HG03039 (cell line): ENCODE data around the gene COL5A2.

ENCODE experiments used
- ATAC-seq: cut with Tn5 transposase; IDR thresholded peaks from one replicate; pipeline ENCODE4 v1.9.1; 2021; ENCODE audit warnings: mild to moderate bottlenecking, moderate library complexity; ENCODE audit not compliant: unreplicated experiment

Gene COL5A2

DNA sequence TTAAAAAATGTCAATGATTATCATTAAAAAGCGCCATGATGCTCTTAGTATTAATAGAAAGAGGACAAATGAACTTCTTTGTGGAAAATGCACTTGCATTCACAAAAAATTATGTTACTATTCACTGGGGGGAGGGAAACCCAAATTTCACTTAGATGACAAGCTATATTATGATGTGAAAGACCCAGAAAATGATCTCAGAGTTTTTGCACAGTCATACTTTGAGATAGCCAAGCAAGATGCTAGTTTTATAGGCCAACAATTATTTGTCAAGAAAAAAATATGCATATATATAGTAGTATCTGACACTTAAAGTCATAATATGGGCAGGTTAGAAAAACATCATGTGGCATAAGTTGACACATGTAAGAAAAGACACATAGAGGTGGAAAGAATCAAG lies 31.6 kb downstream of the COL5A2 start:
- ATAC-seq: no peak

DNA sequence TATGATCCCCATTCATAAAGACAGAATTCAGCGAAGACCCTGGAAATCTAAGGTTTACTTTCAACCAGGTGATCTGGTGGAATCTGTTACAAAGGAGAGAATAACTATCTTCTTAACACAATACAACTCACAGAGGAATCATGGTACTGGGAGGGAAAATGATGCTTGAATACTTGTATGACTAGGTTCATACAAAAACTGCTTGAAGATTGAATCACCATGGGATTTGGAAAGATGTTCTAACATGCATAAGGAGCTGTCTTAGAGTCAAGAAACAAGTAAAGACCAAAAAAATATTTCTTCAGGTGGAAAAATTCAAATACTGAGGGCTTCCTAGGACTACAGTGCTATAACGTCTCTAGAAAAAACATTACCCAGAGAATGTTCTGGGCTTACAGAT lies 32.2 kb downstream of the COL5A2 start:
- ATAC-seq: no peak

DNA sequence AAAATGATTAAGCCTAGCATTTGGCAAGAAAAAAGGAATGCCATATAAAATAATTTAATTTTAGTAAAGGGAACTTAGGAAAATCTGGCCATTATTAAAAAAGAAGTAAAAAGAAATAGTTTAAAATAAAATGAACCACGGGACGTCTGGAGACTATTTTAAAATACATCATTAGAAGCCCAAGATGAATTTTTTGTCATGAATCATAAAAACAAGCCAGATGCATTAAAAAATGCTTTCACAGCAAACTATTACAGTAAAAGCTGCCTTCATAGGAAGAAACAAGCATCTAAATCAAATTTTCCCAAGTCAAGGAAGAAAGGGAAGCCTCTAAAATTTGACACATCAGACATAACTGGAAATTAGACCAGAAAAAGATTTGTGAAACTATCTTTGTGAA lies 33.0 kb downstream of the COL5A2 start:
- no peak for ATAC-seq

DNA sequence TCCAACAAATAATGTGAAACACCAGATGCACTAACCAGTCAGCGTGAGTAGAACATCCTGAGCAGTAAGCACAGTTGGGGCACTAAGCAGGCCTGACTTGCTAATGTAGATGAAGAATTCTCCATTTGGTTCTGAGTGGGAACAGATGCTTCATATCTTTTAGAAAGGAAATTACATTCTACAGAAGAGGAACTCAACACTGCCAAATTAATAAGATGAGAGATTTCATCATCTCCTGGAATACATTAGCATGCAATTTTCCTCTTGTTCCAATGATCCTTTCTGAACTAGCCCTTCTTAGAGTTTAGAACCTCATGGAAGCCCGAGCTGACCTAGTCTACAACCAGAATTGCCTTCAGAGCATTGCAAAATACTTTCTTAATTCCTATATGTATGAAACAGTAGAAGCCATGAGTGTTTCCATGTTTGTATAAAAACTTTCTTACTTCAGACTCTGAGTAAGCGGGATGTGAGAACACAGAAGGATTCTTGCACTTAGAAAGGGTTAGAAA lies 34.8 kb downstream of the COL5A2 start:
- no peak for ATAC-seq

DNA sequence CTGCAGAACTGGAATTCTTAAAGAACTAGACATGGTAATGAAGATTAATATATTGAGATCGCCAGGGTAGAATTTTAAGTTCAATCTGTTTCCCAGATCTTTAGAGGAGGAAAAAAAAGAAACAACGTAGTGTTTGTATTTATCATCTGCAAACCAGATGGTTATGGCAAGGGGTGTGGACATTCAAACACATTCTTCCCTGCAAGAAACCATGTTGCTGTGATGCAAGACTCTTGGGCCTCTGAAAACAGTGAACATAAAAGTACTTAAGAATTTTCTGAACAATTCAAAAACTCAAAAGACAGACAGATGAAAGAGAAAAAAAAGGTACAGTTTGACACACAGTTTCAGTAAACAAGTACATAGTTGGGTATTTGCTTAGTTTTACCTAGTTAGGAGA lies 35.6 kb downstream of the COL5A2 start:
- ATAC-seq: no peak

DNA sequence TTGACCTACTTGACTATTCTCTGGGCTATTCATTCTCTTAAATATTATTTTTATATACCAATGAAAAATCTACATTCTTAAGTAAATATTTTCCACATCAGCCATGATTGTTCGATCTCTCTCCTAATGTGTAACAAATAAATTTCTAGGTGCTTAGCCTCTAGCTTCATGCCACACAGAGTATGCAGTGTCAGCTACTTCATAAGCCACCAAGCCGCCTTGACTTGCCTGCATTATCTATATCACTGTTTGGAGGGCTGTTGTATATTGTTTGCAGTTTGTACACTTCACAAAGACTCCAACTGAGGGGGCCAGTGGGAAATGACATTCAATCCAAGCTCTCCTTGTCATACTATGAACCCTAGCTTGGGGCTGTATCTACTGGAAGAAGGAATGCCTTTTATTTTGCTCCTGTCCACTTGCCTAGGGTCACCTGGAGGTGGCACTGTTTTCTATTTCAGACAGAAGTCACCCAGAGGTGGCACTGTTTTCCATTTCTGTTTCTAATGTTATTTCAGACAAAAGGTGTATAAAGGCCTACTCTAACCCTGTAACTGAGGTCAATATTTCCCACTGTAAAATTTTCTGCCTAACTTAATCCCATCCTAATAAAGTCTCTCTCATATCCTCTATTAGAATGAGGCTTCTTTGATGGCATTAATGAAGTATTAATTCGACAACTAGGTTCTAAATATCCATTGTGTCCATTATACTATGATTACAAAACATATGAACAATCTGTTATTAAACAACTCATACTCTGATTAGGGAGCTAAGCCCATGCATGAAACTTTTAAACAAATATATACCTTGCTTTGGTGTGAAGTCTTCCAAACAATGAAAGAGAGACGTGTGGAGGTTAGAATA lies 36.4 kb downstream of the COL5A2 start:
- ATAC-seq: peak; percentile 99

DNA sequence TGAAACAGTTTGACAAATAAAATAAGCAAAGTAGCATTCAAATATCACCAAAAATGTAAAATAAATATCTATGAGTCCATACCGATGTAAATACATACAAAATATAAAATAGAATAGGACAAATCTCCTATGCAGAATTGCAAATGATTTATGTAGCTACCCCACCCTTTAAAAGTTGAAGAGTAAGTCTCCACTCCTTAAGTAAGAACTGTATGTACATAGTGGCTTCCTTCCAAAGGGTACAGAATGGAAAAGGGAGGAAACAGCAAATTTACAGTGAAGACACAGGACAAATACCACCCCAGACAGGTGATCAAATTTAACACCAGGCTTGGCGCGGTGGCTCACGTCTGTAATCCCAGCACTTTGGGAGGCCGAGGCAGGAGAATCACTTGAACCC lies 40.8 kb downstream of the COL5A2 start:
- ATAC-seq: no peak

DNA sequence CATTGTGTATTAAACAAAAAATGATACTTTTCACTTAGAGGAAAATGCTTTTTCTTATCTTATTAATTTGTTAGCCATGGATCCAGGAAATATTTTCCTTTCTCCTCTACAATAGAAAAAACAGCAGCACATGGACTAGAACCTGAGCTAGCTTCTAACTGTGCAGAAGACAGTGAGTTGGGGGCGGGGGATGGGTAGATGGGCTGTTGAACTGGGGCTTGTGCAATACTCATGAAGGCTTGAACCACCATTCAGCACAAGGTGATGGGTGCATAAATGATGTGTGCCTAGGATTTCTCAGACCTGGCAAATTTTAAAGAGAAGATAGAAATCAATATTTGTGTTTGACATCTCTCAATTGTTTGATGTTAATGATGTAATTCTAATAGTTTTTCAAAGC lies 42.0 kb downstream of the COL5A2 start:
- no peak for ATAC-seq

DNA sequence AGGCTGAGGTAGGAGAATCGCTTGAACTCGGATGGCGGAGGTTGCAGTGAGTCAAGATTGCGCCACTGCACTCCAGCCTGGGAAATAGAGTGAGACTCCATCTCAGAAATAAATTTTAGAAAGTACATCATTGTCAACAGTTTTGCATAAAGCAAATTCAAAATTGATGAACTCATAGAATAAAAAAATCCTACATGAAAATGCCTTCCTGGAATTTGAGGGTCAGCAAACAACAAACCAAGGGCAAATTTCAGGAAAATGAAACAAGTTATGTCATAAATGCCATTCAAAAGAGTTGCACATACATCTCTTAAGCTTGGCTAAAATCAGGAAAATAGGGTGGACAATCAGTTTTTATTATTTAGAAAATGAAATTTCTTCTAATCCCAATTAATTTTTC lies 45.1 kb downstream of the COL5A2 start:
- no peak for ATAC-seq

DNA sequence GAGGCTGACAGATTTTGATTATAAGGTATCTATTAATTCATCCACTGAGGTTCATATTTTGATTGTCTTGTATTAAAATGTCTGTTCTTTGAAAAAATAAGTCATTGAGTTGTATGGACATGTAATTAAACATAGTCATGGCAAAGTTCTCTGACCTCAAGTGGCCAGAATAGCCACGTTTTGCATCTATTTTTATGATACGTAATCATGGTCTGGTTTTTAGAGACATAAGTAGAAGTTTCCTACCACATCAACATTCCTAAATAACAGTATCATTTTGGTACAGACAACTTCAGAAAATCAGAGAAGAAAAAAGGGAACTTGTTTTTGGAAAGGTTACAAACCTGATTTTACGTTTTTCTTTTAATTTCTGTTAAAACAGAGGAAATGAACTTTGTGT lies 47.6 kb downstream of the COL5A2 start:
- no peak for ATAC-seq

DNA sequence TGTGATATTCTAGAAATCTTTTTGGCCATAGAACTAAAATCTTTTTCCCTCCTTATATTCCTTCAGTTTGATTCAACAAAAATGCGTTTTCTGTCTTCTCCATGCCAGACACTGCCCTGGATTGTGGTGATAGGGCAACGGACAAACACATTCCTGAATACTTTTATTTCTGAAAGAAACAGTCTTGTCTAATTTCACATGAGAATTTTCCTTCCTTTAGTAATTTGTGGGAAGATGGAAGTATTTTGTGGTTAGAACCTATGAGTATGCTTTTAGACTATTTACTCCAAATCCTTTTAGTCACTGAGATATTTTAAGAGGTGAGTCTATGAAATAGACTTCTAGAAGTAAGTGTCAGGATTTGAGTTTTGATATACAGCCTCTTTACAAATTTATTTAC lies 49.6 kb downstream of the COL5A2 start:
- no peak for ATAC-seq

DNA sequence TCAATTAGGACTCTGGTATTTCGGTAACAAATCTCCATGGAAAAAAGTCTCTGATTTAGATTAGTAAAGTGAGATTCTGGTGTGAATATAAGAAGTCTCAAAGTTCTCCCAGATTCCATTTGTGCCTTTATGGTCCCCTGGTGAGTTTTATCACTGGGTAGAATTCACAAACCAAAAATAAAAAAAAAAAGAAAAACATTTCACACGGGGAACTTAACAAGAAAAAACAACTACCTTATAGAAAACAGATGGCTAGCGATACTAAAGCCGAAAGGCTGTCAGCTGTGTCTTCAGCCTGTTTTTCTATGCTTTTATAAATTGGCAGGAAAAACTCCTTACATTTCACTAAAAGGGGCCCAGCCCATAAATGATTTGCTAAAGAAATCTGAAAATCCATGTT lies 50.6 kb downstream of the COL5A2 start:
- ATAC-seq: no peak

DNA sequence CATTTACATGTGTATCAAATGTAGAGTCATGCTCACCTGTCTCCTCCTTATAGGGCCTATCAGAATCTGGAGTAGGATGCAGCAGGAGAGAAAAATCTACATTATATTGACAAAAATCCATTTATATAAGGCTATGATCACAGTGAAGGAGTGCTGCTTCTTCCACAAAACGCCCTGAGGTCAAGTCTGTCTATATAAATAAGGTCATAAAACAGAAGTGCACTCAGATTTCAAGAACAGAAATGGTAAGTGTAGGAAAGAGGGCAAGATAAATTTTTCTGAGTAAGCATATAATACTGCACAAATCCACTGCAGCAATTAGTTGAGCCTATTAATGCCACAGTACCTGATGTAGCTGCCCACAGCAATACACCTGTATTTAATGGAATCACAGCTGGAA lies 51.8 kb downstream of the COL5A2 start:
- ATAC-seq: no peak

DNA sequence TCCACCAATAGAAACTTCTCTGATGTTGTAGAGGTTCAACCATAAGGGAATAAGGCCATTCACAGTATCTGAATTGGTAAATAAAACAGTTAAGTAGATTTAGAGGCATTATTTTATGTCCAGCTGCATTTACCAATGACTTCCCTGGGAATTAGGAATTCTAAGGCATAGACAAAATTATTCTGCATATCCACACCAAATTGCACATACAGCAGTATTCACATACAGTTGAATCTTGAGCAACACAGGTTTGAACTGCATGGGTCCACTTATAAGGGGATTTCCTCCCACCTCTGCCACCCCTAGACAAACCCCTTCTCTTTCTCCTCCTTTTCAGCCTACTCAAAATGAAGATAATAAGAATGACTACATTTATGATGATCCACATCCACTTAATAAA lies 54.4 kb downstream of the COL5A2 start:
- no peak for ATAC-seq

DNA sequence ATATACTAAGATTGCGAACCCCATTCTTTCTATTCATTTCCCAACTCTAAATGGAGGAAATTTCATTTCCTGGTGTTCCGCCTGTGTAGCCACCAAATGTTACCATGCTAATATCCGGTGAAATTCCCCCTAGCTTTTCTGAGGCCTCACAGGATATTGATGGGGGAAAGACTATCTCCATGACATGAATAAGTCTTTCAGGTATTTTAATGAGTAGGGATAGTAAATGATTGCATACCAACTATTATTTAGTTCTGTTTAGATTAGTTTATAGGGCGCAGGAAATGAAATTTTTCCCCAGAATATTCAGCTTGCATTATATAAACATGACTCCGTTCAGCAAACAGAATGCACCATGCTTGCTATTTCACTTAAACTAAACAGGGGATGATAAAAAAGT lies 55.4 kb downstream of the COL5A2 start:
- no peak for ATAC-seq

DNA sequence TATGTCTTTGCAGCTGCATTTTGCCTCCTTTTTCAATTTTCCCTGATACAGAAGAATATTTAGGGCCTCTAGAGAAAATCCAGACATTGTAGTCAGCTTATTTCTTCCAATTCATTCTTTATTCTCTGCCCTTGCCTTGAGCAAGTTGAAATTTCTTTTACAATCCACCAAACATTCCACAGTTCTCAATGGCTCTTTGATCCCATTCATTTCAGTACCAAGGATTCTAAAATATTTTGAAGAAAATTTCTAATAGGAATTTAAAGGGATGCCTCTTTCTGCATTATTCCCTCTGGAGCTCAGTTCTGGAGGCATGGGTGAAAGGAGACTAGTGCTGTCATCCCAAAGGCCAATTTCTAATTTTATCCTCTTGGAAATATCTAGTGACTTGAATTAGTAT lies 61.2 kb downstream of the COL5A2 start:
- no peak for ATAC-seq

DNA sequence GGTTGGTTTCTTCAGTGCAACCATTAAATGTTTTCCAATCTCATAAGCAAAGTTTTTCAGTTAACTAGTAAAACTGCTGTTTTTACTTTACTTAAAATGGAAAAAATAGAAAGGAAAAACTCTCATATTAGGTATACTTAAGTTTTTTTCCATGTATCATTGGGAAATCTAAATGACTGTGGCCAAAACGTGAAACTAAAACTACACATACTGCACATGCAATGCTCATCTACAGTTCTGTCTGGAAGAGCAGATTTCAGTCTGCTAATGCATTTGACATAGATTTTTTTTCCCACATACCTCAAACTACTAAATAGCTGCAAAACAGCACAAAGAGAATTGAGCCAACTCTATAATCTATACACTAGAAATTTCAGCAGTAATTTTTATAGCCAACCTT lies 62.6 kb downstream of the COL5A2 start:
- no peak for ATAC-seq

DNA sequence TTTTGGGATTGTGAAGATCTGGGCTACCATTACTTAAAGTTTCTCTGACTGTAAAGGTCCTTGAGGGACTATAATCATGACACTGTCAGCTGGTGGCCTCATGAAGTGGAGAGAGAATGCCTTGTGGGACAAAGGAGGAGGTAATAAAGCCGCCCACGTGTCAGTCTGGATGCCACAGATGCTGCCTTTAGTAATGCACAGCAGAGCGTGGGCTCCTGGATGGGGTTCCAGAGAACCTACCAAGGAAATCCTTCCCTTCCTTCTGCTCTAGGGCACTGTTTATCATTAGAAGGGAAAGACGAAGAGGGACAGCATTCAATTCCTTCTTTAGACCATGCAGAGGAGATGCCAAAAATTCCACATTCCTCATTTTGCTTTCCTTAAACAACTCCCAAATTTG lies 63.5 kb downstream of the COL5A2 start:
- ATAC-seq: no peak

DNA sequence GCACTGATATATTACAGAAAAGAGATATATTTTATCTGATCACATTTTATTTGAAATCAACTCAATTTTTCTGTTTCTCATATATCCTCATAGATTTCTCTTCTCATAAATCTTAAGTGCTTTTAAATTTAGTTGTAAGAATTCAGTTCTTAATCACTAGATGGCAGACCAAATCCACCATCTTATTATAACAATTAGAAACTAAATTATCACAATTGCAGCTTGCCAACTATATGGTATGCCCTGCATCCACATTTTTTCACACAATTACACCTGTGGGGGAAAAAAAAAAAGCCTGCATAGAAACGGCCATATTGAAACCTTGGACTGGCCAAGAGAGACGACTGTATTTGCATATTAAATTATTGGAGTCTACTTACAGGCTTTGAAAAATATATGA lies 64.4 kb downstream of the COL5A2 start:
- no peak for ATAC-seq

DNA sequence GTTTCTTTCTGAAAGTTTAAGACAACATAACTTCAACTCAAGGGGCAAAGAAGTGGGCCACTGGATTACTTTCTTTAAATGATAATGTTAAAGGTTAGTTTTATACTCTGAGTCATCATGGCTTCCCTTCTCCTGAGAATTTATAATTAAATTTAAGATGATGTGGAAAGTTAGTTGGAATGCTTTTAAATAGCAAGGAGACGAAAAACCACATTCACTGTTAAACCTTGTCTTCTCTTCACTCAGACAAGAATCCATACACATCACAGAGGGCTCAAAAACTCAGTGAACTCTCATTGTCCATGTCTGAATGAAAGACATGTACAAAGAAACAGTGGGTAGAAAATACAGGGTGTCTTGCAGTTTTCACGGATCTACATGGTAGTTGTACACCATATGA lies 65.6 kb downstream of the COL5A2 start:
- no peak for ATAC-seq

DNA sequence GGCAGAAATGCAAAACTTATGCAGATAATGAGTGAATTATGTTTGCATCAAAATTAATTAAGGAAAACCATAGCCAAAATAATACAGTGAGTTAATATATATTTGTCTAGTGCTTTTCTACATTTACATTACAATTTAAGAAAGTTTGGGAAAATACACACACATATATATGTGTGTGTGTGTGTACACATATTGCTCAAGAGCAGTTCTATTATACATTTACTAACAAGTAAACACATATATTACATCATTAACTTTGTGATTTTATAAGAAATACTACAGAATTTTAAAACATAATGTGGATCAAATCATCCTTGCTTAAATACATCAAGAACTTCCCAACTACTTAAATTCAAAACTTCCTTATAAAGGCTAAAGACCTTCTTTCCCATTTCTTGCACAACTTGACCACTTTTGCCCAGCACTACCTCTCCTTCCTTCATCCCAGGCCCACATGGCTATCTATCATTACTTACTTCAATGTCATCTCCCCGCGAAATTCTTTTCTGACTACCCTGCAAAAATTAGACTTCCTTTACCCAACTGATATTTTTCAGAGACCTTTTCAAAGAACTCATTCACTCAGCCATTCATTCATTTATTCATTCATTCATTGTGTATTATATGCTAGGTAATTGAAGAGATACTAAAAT lies 68.4 kb downstream of the COL5A2 start:
- no peak for ATAC-seq

DNA sequence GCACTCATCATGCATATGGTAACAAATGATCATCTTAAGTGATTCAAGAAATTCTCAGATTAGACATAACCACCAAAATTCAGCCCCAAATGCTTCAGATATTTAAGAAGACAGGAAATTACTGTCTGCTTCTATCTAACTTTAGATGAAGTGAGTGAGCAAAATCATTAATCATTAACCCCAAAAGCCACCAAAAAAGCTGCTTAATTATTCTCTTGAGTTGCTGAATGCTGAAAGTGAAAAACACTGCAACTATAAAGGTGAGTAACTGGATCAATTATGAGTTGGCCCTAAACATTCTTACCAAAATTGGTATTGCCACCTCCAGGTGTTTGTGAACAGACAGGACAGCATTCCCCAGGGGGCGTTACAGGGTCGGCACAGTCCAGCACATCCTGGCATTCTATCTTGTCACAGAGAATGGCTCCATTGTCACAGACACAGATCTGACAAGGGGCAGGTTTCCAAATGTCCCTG lies 69.6 kb downstream of the COL5A2 start:
- peak; percentile 77 for ATAC-seq
